ENCODE data around the gene TGFB2.
A peak's percentile ranks its signal among the peaks of the same experiment; 100 is the strongest.
"Not testable (repeated sequence)": the region's sequence is repeated elsewhere in the genome, so short reads cannot be mapped to it uniquely, and the experiment has no call there.

The TGFB2 gene

DNA sequence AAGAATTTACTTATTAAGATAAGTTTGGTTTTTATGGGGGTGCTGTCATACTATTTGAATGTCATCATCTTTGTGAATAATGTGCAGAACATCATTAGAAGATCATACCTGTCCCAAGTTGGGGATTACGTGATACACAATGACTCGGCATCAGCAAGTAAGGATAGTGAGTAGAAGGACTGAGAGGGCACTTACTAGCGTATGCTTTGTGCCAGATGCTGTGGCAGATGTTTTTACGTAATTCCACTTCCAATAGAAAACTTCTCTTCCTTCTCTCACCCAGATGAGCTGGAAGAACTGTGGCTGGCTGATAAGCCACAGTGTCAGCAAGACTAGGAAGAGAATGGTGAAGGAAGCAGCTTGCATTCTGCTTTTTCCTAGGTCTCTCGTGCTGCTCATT, 28.1 kb upstream of the TGFB2 start:
- TF ChIP-seq, protein P1, sequence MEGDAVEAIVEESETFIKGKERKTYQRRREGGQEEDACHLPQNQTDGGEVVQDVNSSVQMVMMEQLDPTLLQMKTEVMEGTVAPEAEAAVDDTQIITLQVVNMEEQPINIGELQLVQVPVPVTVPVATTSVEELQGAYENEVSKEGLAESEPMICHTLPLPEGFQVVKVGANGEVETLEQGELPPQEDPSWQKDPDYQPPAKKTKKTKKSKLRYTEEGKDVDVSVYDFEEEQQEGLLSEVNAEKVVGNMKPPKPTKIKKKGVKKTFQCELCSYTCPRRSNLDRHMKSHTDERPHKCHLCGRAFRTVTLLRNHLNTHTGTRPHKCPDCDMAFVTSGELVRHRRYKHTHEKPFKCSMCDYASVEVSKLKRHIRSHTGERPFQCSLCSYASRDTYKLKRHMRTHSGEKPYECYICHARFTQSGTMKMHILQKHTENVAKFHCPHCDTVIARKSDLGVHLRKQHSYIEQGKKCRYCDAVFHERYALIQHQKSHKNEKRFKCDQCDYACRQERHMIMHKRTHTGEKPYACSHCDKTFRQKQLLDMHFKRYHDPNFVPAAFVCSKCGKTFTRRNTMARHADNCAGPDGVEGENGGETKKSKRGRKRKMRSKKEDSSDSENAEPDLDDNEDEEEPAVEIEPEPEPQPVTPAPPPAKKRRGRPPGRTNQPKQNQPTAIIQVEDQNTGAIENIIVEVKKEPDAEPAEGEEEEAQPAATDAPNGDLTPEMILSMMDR (conservative IDR thresholded peaks at IDR 0.05), result no peak
- H3K27ac ChIP-seq, result no peak overlapping the region

DNA sequence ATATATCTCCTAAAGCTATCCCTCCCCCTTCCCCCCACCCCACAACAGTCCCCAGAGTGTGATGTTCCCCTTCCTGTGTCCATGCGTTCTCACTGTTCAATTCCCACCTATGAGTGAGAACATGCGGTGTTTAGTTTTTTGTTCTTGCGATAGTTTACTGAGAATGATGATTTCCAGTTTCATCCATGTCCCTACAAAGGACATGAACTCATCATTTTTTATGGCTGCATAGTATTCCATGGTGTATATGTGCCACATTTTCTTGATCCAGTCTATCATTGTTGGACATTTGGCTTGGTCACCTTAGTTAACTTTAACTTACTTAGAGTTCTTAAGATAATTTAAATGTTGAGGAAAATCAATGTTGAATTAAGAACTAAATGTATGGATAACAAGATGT, 25.0 kb upstream of the TGFB2 start:
- not testable (repeated sequence) for H3K27ac ChIP-seq

DNA sequence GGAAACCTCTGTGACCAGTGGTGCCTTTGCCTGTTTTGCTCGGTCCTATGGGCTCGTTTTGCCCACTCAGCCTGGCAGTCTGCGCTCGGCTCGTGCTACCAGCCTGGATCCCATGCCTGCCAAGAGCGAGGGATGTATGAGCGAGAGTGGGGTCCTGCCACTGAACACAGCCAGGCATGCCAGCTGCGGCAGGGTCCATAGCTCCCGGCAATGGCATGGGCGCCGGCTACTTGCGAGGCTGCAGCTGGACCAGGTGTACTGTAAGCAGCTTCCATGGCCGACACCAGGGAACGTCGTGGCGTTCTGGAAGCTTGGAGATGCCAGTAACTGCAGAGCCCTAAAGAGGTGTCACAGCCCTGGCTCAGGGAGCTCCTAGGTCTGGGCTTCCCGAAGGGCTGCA, 22.4 kb upstream of the TGFB2 start:
- H3K27ac ChIP-seq, result no peak overlapping the region
- TF ChIP-seq, protein P1 (conservative IDR thresholded peaks at IDR 0.05), result no peak

DNA sequence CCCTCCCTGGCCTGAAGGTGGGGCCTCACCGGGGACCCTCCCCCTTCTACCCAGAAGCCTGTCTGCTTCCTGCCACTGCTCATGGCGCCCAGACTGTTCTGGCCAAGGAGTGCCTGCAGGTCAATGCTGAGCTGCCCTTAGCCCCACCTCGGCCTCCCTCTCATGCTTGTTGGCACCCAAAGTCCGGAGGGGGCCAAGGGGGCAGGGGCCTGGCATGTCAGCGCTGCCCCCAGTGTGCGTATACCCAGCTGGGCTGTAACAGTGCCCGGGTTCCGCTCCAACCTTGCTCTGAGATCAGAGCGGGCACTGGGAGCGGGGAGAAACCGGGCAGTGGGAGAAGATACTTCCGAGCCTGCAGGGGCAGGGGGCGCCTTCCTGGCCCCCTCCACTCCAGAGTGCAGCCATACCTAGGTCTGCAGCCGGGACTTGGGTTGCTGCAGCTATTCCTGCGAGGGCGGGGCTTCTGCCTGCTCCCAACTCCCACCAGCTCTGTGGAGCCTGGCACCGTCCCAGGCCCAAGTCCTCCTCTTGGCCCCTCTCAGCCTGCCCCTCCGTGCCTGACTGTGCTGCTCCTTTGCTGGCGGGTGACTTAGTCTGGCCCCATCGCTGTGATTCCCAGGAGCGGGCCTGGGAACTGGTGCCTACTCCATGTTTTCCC, 21.4 kb upstream of the TGFB2 start:
- TF ChIP-seq, protein P1 (conservative IDR thresholded peaks at IDR 0.05), result no peak
- no peak overlapping the region for H3K27ac ChIP-seq

DNA sequence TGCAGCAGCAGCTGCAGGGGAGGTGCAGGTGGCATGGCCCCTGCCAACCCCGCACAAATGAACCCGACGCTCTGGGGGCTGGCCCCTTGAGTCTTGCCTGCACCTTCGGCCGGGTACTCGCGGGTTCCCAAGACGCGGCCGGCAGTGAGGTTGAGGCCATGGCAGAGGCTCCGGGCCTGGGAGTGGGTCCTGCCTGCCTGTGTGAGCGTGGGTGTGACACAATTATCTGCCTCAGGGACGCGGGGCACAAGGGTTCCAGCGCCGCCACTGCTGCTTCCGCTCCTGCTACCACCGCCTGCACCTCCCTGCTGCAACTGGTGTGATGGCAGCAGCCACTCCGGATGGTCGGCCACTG, 20.9 kb upstream of the TGFB2 start:
- no peak overlapping the region for H3K27ac ChIP-seq

DNA sequence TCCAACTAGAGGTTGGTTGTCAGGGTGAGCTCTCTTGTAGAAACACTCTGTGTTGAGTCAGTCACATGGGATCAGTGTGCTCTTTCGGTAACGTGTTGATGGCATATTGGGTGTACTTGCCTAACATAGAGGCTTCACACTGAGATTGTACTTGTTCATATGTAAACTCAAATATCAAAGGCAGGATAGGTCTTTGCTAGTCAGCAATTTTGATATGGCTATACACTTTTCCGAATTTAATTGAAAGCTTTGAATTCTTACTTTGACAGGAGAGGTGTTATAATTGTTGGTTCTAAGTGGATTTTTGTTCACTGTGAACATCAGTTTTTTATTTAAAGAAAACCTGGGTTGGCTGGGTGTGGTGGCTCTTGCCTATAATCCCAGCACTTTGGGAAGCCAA, 16.4 kb upstream of the TGFB2 start:
- no peak overlapping the region for H3K27ac ChIP-seq
- TF ChIP-seq, protein P1 (conservative IDR thresholded peaks at IDR 0.05), result no peak

More for the DNA sequence above, 20.9 kb upstream of the TGFB2 start:
- TF ChIP-seq, protein P1 (conservative IDR thresholded peaks at IDR 0.05), result no peak

DNA sequence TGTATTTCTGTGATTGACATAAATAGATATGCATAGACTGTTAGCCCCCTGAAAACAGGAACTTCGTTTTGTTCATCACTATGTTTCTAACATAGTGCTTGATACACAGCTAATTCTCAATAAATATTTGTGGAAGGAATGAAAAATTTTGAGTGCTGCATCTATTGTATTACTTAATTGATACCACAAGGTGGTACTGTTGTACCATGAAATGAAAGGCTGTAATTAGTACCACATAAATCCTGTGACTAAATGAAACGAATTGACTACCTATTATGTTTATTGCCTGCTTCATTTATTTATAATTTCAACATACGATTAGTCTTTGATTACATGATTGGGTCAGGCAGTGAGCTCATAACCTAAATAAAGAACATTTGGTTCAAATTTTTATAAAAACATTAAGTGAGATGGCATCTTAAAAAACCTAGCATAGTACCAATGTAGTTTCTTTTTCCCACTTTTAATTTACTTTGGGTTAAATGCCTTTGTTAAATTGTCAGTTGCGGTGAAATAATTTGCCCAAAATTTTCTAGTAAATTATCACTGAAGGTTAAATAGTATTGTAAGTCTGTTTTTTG, 15.0 kb upstream of the TGFB2 start:
- H3K27ac ChIP-seq, result no peak overlapping the region
- TF ChIP-seq, protein P1 (conservative IDR thresholded peaks at IDR 0.05), result peak; percentile 67

DNA sequence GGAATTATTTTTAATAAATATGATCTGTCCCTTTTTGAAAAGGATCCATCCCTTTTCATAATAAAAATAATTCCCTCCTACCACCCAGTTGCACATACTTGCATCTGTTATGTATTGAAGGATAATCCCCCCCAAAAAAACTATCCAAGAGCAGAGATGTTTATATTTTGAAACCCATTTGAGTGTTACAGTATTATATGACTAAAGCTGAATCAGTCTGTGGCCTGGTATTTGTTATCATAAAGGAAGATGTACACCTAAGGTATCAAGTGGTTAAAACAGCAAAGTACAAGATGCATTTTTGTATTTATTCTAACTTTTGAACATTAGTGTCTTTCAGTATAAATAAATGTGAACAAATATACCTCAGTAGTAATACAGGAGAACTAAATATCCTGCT, 12.7 kb upstream of the TGFB2 start:
- no peak overlapping the region for H3K27ac ChIP-seq
- TF ChIP-seq, protein P1 (conservative IDR thresholded peaks at IDR 0.05), result no peak

Data from VCaP (cell line).